WTC11 (cell line): ENCODE data around the gene UBLCP1. TPM values are rescaled to one million over a fixed set of nuclear protein-coding genes. Genes with fewer than 3 reads are reported as not detected.

Source experiments
- ATAC-seq: fragments of 200-7000 bp; cut with Tn5 transposase; 2 replicates; pipeline ENCODE4 v1.10.0; 2021; ENCODE audit warnings: mild to moderate bottlenecking, moderate library complexity
- CTCF ChIA-PET: fragments of 300-600 bp; sonication (Branson Sonifier 250); formaldehyde crosslinking; loops from one replicate; lab custom pipeline; 2021; ENCODE audit warnings: antibody characterized with exemption; lab: Charles Lee
- POLR2A ChIA-PET: fragments of 350-600 bp; sonication (Branson Sonifier 250); formaldehyde crosslinking; loops from one replicate; lab custom pipeline; 2021; ENCODE audit warnings: antibody characterized with exemption; lab: Charles Lee
- DNase-seq: peaks from one replicate; pipeline ENCODE4 v3.0.0; 2021; ENCODE audit warnings: low spot score
- H3K27ac Mint-ChIP-seq: 2 replicates; pipeline ENCODE4 v1.8.0; 2021; ENCODE audit warnings: mixed read lengths
- H3K27me3 Mint-ChIP-seq: 2 replicates; pipeline ENCODE4 v1.8.0; 2021; ENCODE audit warnings: low read depth, mild to moderate bottlenecking, moderate library complexity, mixed read lengths
- H3K36me3 Mint-ChIP-seq: 2 replicates; pipeline ENCODE4 v1.8.0; 2021; ENCODE audit warnings: mixed read lengths
- H3K4me1 Mint-ChIP-seq: 2 replicates; pipeline ENCODE4 v1.8.0; 2022; ENCODE audit warnings: mixed read lengths
- H3K4me3 Mint-ChIP-seq: 2 replicates; pipeline ENCODE4 v1.8.0; 2021; ENCODE audit warnings: mild to moderate bottlenecking, moderate library complexity, mixed read lengths
- H3K9me3 Mint-ChIP-seq: 2 replicates; pipeline ENCODE4 v1.8.0; 2021; ENCODE audit warnings: mixed read lengths
- AFF4 ChIP-seq: sonication (generic); formaldehyde crosslinking; IDR thresholded peaks from 2 replicates; pipeline ENCODE4 v1.8.1; 2023; ENCODE audit warnings: mild to moderate bottlenecking, missing genetic modification reagents, borderline replicate concordance
- ATF1 ChIP-seq: sonication (generic); formaldehyde crosslinking; IDR thresholded peaks from 2 replicates; pipeline ENCODE4 v1.8.1; 2023; ENCODE audit warnings: mild to moderate bottlenecking, moderate library complexity, missing genetic modification reagents
- E2F5 ChIP-seq: sonication (generic); formaldehyde crosslinking; IDR thresholded peaks from 2 replicates; pipeline ENCODE4 v1.8.1; 2022; ENCODE audit warnings: mild to moderate bottlenecking, moderate library complexity, missing genetic modification reagents
- ESRRA ChIP-seq: sonication (generic); formaldehyde crosslinking; IDR thresholded peaks from 2 replicates; pipeline ENCODE4 v1.8.1; 2022; ENCODE audit warnings: mild to moderate bottlenecking, missing genetic modification reagents, borderline replicate concordance
- GTF2I ChIP-seq: fragments of 250-450 bp; sonication (Bioruptor Pico); conservative IDR thresholded peaks from 2 replicates; pipeline ENCODE4 v1.4.0; 2021; ENCODE audit warnings: mild to moderate bottlenecking
- IRF2 ChIP-seq: sonication (generic); formaldehyde crosslinking; IDR thresholded peaks from 2 replicates; pipeline ENCODE4 v1.8.0; 2022; ENCODE audit warnings: low read depth, missing genetic modification reagents, borderline replicate concordance
- MAX ChIP-seq: sonication (generic); formaldehyde crosslinking; IDR thresholded peaks from 2 replicates; pipeline ENCODE4 v1.8.0; 2022; ENCODE audit warnings: mild to moderate bottlenecking, missing genetic modification reagents
- MLX ChIP-seq: sonication (generic); formaldehyde crosslinking; IDR thresholded peaks from 2 replicates; pipeline ENCODE4 v1.8.1; 2023; ENCODE audit warnings: mild to moderate bottlenecking, missing genetic modification reagents, moderate library complexity
- NFE2L1 ChIP-seq: sonication (generic); formaldehyde crosslinking; IDR thresholded peaks from 2 replicates; pipeline ENCODE4 v1.8.1; 2023; ENCODE audit warnings: missing genetic modification reagents
- NR1H2 ChIP-seq: sonication (generic); formaldehyde crosslinking; IDR thresholded peaks from 2 replicates; pipeline ENCODE4 v1.9.0; 2021; ENCODE audit warnings: mild to moderate bottlenecking, moderate library complexity, missing genetic modification reagents
- NR3C1 ChIP-seq: sonication (generic); formaldehyde crosslinking; conservative IDR thresholded peaks from 2 replicates; pipeline ENCODE4 v1.8.1; 2023; ENCODE audit warnings: low read depth, mild to moderate bottlenecking, missing genetic modification reagents
- OVOL2 ChIP-seq: fragments of 250-450 bp; sonication (Bioruptor Pico); IDR thresholded peaks from 2 replicates; pipeline ENCODE4 v1.9.0; 2021; ENCODE audit warnings: mild to moderate bottlenecking, borderline replicate concordance
- PRRX2 ChIP-seq: fragments of 250-450 bp; sonication (Bioruptor Pico); IDR thresholded peaks from 2 replicates; pipeline ENCODE4 v1.8.0; 2021; ENCODE audit warnings: mild to moderate bottlenecking
- SMAD4 ChIP-seq: sonication (generic); formaldehyde crosslinking; IDR thresholded peaks from 2 replicates; pipeline ENCODE4 v1.8.0; 2022; ENCODE audit warnings: mild to moderate bottlenecking, missing genetic modification reagents
- SP1 ChIP-seq: sonication (generic); formaldehyde crosslinking; conservative IDR thresholded peaks from 2 replicates; pipeline ENCODE4 v1.8.1; 2022; ENCODE audit warnings: missing genetic modification reagents
- TCF7 ChIP-seq: sonication (generic); formaldehyde crosslinking; IDR thresholded peaks from 2 replicates; pipeline ENCODE4 v1.8.0; 2022; ENCODE audit warnings: mild to moderate bottlenecking, low read depth, missing genetic modification reagents, moderate library complexity
- TEAD4 ChIP-seq: sonication (generic); formaldehyde crosslinking; IDR thresholded peaks from 2 replicates; pipeline ENCODE4 v1.8.0; 2022; ENCODE audit warnings: mild to moderate bottlenecking, missing genetic modification reagents
- USF2 ChIP-seq: sonication (generic); formaldehyde crosslinking; IDR thresholded peaks from 2 replicates; pipeline ENCODE4 v1.8.1; 2023; ENCODE audit warnings: mild to moderate bottlenecking, missing genetic modification reagents, moderate library complexity
- ZNF281 ChIP-seq: sonication (generic); formaldehyde crosslinking; IDR thresholded peaks from 2 replicates; pipeline ENCODE4 v1.8.0; 2023; ENCODE audit warnings: mild to moderate bottlenecking, missing genetic modification reagents
- ZNF416 ChIP-seq: fragments of 250-450 bp; sonication (Bioruptor Pico); IDR thresholded peaks from 2 replicates; pipeline ENCODE4 v1.9.0; 2021; ENCODE audit warnings: mild to moderate bottlenecking, inconsistent platforms
- ZSCAN18 ChIP-seq: fragments of 250-450 bp; sonication (Bioruptor Pico); IDR thresholded peaks from 2 replicates; pipeline ENCODE4 v2.1.2; 2022; ENCODE audit warnings: mild to moderate bottlenecking, moderate library complexity
- total RNA-seq: library from RNA; stranded (reverse); gene quantifications from 3 replicates; pipeline ENCODE4 v1.2.3, GENCODE V29; 2021

The UBLCP1 gene
- total RNA-seq, 1 experiment from 2014 or later: 31.0 TPM

- H3K27me3 Mint-ChIP-seq: peaks cover 24% of the 10 kb centered on the region
- DNase-seq (no peak), ATAC-seq (no peak)
- peaks cover 36% of the 10 kb centered on the region for H3K9me3 Mint-ChIP-seq
- peaks cover 29% of the 10 kb centered on the region for H3K36me3 Mint-ChIP-seq
- H3K27ac Mint-ChIP-seq: no peak overlapping the region
- H3K4me1 Mint-ChIP-seq: peaks cover 10% of the 10 kb centered on the region
- POLR2A ChIA-PET: no interaction called here
- CTCF ChIA-PET: interaction anchor here (1.5 kb wide), 1 partner anchor 12 kb away, joined by 7 read pairs; no protein-coding TSS in a partner anchor
- no peak overlapping the region for H3K4me3 Mint-ChIP-seq
- TF ChIP-seq E2F5 (no peak), MAX (CRISPR knock-in tag) (no peak), AFF4 (no peak), ESRRA (CRISPR knock-in tag) (no peak), TCF7 (CRISPR knock-in tag) (no peak), ZSCAN18 (CRISPR knock-in tag) (no peak), ZNF416 (no peak), NR1H2 (no peak), NFE2L1 (CRISPR knock-in tag) (no peak), NR3C1 (no peak), PRRX2 (CRISPR knock-in tag) (no peak), TEAD4 (CRISPR knock-in tag) (no peak), ATF1 (no peak), GTF2I (no peak), SMAD4 (CRISPR knock-in tag) (no peak), SP1 (CRISPR knock-in tag) (no peak), OVOL2 (CRISPR knock-in tag) (no peak)
- TF ChIP-seq, all 79 proteins: peak for 0
These were observed 42.0 kb downstream of the UBLCP1 start for GRCh38 chr5:159304961-159305595.

GRCh38 chr5:159309689-159310433, 46.8 kb downstream of the UBLCP1 start:
- peak overlapping the region; percentile 66 for H3K4me3 Mint-ChIP-seq
- peaks cover 33% of the 10 kb centered on the region for H3K27me3 Mint-ChIP-seq
- H3K36me3 Mint-ChIP-seq: no peaks in the 10 kb centered on the region
- no peak overlapping the region for H3K27ac Mint-ChIP-seq
- no peak for DNase-seq
- peak; percentile 38 for ATAC-seq
- no peaks in the 10 kb centered on the region for H3K9me3 Mint-ChIP-seq
- CTCF ChIA-PET: interaction anchor here (0.8 to 2.8 kb wide), 8 partner anchors 11 to 677 kb away, joined by 3 to 15 read pairs (median 7); no protein-coding TSS in a partner anchor
- TF ChIP-seq ZNF281 (CRISPR knock-in tag) (no peak), USF2 (CRISPR knock-in tag) (no peak), MLX (no peak), NFE2L1 (CRISPR knock-in tag) (no peak), IRF2 (no peak)
- POLR2A ChIA-PET: no interaction called here
- H3K4me1 Mint-ChIP-seq: peaks cover 13% of the 10 kb centered on the region
